EL (cell line): ENCODE measurements around the gene ADO.

ENCODE experiments used
- DNase-seq: peaks from one replicate; pipeline ENCODE4 v3.0.0-alpha.2; 2016

Gene ADO

DNA sequence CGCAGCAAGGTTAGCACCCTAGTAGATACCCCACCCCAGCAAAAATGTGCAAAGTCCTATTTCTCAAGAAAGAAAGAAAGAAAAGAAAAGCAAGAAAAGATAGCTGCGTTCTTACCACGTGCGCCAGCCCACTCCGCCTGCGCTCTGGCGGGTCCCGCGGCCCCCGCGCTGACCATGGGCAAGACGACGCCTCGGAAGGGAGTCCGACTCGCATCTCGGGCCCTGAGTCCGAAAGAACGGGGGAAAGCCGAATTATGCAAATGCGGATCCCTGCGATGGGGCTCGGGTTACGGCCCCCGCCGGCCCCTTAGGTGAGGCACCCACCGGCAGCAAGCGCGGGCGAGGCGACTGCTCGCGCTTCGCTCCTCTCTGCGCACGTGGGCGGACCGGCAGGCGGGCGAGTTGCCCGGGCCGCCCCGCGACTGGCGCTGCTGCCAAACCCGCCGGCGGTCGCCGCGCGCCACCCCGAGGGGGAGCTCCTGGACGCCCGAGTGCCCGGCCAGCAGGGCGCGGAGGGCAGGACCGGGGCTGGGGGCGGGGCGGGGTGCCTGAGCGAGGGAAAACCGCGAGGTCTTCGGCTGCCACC lies 14.0 kb downstream of the ADO start:
- DNase-seq = peak; percentile 13

DNA sequence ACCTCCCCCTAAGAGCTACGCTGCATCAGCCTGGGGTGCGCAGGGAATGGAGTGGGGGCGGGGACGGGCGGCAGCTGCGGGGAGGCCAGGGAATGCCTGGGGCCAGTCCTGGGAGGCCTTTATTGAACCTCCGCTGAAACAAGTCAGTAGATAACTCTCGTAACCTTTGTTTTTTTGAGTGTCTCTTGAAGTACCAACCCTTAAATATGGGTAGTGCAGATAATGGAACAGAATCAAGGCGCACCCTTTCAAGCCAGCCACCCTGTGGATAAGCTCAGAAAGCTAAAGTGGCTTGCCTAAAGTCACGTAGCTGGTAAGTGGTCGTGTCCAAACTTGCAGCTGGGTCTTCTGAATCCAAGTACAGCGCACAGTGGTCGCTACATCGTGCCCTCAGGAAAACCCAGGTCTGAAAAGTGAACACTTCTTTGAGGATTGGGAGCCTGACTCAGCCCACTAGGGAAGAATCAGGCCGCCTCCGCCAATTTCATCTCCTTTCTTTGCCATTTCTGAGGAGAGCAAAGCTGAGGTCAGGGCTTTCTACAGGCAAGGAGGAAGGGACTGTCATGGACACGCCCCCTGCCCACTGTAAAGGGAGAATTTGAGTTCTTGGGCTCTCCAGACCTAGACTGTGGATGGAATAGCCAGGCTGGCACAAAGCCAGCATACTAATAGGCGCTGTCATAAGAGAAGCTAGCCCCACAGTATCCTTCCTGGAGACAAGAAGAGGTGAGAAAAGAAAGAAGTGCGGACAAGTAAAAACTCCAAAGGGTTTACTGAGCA lies 14.8 kb downstream of the ADO start:
- no peak for DNase-seq

DNA sequence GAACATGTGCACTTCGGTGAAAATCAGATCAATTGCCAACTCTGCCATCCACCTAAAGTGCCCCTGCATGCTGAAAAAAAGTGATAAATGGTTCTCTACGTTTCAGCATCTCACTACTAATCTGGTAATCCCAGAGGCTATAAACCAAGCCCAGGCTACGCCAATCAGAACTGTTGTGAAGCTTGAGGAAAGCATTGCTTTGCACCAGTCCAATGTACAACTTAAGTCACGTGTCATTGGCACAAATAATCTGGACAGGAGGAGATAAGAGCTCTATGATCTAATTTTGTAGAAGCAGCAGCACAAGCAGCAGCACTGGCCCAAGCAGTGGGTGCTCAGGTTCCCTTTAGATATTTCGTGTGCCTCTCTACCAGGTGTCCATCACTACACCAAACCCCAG lies 16.1 kb downstream of the ADO start:
- DNase-seq = no peak

DNA sequence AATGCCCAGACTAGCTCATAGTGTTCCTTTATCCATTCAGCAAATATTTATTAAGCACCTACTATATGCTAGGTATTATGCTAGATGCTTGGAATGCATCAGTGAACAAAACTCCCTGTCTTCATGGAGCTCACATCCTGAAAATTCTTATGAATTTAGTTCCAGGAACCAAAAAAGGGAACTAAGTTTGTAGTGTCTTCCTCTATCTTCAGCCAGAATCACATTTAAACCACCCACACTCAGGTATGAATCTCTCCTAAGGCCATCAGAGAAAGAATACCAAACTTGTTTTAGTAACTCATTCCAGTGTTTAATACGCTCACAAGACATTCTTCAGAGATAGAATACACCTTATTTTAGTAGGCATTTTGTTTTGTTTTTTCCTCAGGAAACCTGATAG lies 21.8 kb downstream of the ADO start:
- no peak for DNase-seq

DNA sequence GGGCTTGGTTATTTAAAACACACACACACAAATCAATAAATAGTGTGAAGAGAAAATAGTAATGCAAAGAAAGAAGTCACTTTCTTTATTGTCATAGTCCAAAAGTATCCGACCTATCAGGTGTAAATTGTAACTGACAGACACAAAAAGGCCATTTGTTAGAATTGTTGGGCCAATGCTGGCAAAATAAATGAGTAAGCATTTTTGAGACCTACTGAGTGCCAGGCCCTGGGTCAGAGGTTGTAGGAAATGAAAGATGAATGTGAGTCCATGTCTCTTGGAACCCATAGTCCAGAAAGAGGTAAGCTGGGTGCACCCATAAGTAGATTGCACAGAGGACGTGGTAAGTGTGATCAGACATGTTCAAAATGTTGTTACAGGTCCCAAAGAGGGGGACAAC lies 25.1 kb downstream of the ADO start:
- DNase-seq = no peak

DNA sequence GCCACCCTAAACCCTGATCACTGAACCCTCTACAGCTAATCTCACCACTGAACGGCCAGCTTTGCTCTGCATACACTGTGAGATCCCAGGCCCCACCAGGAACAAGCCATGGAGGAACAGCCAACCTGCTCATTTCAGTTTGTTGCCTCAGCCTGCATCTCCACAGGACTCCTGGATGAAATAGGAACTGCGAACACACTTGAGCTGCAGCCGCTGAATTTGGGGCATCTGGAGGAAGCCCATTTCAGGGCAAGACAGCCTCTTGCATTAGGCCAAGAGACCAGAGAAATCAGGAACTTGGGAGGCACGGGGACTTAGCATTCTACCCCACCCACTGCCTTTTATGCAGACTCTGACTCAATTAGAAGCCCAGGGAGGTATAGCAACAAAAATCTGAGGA lies 26.2 kb downstream of the ADO start:
- DNase-seq = no peak

DNA sequence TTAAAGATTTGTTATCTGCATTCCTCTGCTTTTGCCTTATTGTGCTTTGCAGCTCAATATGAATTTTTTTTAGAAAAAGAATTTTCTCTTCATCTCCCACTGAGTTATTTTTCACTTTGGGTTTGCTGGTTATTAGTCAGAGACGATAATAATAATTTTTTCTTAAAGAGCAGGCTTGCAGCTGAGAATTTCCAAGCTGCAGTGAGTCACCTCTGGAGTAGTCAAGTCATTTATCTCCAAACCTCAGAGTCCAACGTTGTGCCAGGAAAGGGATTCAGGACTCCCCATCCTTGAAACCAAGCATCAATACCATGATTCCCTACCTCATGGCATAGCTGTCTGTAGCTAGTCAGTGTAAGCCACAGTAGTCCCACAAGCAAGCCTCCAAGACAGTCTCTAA lies 26.8 kb downstream of the ADO start:
- DNase-seq = peak; percentile 76

DNA sequence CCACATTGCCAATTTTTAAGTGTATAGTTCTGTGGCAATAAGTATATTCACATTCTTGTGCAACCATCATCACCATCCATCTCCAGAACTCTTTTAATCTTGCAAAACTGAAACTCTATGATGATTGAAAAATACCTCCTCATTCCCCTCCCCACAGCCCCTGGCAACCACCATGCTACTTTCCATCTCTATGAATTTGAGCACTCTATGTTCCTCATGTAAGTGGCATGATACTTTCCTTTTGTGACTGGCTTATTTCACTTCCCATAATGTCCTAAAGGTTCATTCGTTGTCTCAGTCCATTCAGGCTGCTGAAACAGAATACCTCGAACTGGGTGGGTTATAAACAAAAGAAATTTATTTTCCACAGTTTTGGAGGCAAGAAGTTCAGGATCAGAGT lies 35.1 kb downstream of the ADO start:
- no peak for DNase-seq

DNA sequence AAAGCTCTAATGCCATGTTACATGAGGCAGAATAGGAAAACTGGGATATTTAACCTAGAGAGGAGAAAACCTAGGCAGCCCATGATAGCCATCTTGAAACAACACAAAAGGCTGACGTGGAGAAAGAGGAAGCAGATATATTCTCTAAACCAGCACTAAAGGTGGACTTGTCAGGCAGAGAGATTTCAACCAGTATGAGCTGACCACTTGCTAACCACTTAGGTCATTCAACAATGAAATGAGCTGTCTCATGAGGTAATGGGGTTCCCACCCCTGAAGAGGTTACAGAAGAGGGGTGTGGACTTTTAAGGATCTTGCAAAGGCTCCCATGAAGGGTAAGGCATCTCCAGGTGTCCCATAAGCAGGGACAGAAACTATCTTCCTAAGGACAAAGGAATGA lies 38.5 kb downstream of the ADO start:
- no peak for DNase-seq

DNA sequence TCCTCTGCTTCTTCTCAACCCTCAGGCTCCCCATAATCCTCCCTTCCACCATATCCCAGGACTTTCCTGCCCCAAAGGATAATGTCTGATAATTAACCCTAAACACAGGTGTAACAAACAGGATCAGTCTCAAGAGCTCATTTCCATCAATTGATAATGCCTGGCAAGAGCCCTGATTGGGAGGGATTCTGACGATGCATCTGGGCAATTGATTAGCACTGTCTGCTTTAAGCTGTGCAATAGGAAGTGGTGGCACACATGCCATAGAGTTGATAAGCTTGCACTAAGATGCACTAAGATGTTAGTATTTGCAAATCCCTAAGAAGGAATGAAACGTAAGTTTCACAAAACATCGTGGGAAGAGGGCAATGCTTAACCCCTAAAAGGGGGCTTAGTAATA lies 39.1 kb downstream of the ADO start:
- DNase-seq = no peak

DNA sequence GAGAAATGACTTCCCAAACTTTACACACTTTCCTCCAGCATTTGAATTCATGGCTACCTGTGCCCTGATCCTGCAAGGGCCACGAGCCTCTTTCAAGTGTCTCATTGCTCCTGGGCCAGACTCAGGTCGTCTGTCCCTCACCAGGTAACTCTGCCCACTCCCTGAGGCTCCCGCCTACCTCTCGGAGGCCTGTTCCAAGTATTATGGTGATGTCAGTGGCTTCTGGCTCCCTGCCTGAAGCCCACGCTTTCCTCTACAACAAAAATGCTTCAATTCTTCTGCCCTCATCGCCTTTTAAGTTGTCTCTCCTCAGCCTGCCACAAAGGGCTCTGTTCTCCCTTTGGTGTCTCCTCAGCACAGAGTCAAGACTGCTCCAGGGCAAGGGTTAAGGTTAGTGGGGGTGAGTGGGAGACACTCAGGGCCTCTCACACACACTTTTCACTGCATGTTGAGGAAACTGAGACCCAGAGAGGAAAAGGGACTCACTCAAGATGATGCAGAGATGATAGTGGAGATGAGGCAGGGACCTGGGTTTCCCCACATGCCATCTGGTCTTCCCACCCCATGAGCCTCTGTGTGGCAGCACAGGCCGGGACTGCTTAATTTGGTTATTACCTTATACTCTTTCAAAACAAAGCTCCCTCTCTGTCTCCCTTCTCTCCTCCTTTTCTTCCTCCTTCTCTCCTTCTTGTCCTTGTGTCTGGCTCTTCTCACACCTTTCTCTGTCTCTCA lies 39.9 kb downstream of the ADO start:
- DNase-seq = no peak

DNA sequence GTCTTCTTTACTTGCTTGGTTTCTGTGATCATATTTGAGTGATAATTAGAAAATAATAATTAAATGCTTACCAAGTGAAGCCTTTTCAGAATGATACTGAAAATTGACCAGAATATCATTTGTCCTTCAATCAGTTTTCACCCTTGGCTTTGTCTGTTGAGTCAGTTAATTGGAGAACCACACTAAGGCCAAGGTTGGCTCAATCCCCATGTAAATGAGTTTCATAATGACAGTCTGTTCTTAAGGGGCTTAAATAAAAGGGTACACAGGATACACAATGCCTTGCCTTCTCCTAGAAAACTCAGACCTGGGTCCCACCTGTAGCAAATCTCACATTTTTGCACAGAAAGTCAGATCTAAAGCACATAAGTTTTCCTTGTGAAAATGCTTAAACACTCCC lies 42.9 kb downstream of the ADO start:
- DNase-seq = no peak

DNA sequence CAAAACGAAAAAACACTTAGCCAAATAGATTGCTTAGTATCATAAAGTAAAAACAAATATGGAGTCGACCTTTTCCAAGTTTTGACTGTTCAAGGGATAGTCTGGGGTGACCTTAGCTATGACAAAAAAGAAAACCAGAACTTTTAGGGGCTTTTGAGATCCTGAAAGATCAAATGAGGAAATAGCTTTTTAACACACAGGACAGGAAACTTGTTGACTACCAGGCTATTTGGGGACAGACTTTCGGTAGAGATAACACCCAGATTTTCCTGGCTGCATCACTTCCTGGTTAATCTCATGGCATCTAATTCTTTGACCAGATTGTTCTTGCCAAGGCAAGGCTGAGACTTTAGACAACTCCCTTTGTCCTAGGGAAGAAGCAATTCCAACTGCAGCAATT lies 46.1 kb downstream of the ADO start:
- DNase-seq = no peak

DNA sequence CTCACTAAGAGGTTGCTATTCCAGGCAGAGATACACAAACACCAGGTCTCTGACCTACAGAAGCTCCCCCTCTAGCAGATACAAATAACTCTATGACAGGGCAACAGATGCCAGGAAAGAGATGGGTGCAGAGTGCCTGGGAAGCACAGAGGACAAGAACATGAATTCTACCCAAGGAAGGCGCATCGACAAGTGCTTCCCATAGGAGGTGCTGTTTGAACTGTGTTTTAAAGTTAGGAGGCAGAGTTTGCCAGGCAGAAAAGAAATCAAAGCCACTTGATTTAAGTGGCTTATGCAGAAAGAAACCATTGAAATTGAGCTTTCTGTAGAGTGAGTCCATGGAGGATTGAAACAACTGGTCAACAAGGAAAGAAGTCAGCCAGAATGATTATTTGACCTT lies 46.9 kb downstream of the ADO start:
- no peak for DNase-seq

DNA sequence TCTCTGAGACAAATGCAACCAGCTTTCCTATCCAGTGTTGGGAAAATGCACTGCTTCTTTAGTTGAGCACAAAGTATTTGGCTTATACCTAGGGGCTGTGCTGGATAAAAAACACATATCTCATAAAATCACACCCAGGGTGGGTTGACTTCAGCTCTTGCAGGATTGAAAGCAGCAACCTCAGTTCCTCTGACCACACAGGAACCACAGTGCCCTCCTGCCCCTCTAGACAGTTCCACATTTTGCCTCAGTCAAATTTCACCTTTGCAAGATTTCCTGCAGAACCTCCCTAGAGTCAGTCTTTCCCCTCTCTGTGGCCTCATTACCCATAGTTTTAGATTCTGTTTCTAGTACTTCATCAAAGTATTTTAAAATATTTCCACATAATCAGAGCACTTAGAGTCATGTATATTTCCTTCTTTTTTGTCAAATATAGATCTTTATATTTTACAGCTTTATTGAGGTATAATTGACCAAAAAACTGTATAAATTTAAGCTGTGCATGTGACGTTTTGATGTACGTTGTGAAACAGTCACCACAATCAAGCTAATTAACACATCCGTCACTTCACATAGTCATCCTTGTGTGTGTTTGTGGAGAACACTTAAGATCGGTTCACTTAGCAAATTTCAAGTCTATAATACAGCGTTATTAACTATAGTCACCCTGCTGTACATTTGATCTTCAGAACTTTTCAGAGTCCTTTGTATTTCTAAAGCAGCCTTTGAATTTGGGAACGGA lies 48.6 kb downstream of the ADO start:
- no peak for DNase-seq

DNA sequence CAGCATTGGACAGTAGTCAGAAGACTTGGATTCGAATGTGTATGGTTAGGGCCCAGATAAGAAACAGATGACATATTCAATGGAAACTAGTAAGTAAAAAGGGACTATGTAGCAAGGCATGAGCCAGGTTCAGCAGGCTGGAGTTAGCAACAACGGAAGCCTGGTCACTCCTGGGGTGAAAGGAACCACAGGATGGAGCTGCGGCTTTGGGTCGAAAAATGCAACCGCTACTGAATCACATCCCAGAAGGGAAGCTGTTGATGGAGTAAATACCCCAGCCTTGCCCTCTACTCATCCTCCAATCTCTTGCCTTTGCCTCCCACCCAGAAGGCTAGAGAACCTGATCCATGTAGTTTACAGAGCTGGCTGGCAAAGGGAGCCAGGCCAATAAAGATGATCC lies 49.2 kb downstream of the ADO start:
- no peak for DNase-seq

DNA sequence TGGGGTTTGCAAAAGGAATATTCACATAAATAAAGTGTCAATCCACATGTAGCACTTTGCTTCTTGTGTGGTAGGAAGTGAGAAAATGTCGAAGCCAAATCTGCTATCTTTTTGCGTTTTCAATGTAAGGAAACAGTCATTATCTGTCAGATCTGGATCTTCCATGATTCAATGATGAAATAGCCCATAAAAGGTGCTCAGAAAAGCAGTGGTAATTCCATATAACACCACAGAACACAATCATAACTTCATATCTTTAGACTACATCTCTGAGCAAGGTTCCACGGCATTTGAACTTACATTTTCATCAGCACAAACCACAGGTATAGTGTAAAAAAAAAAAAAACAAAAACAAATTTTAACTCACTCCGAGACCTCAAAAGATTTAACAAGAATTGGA lies 51.5 kb downstream of the ADO start:
- no peak for DNase-seq
